ENCODE measurements around the gene TACO1. TPM values are rescaled to one million over a fixed set of nuclear protein-coding genes. Genes with fewer than 3 reads are reported as not detected.

Gene TACO1
- total RNA-seq, 1 donor from 2014 or later: 13.6 TPM

GRCh38 chr17:63623786-63624530 is 23.3 kb downstream of the TACO1 start:
- no peak for DNase-seq
- TF ChIP-seq, protein P1, sequence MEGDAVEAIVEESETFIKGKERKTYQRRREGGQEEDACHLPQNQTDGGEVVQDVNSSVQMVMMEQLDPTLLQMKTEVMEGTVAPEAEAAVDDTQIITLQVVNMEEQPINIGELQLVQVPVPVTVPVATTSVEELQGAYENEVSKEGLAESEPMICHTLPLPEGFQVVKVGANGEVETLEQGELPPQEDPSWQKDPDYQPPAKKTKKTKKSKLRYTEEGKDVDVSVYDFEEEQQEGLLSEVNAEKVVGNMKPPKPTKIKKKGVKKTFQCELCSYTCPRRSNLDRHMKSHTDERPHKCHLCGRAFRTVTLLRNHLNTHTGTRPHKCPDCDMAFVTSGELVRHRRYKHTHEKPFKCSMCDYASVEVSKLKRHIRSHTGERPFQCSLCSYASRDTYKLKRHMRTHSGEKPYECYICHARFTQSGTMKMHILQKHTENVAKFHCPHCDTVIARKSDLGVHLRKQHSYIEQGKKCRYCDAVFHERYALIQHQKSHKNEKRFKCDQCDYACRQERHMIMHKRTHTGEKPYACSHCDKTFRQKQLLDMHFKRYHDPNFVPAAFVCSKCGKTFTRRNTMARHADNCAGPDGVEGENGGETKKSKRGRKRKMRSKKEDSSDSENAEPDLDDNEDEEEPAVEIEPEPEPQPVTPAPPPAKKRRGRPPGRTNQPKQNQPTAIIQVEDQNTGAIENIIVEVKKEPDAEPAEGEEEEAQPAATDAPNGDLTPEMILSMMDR (IDR thresholded peaks at IDR 0.05): no peak
- no peak for ATAC-seq
- H3K4me3 ChIP-seq: peak overlapping the region; percentile 88
- H3K27ac ChIP-seq: no peak overlapping the region
- peaks cover 9% of the 10 kb centered on the region for H3K36me3 ChIP-seq
- H3K4me1 ChIP-seq: peaks cover 62% of the 10 kb centered on the region
- no peaks in the 10 kb centered on the region for H3K9me3 ChIP-seq
- no peaks in the 10 kb centered on the region for H3K27me3 ChIP-seq (ENCODE audit: low read depth)
- intact Hi-C loops (cut with DNase I): no loop called here

DNA sequence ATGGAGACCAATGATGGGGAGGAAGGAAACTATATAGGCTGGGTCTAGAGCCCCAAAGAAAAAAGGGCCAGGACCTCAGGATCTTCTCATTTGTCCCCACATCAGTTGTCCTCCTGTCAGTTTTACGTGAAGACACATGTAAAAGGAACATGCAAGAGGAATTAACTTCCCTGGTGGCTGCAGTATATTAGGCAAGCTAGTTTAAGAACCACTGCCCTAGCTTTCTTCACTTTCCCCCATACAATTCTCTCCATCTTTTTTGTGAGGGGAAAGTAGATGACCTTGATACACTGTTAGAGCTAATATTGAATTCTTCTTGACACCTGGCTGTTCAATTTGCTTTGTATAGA is 23.8 kb downstream of the TACO1 start:
- TF ChIP-seq, protein P1 (IDR thresholded peaks at IDR 0.05): no peak
- Histone ChIP-seq H3K36me3 (peaks cover 14% of the 10 kb centered on the region), H3K4me1 (peaks cover 68% of the 10 kb centered on the region), H3K27ac (no peak overlapping the region), H3K9me3 (no peaks in the 10 kb centered on the region), H3K4me3 (peak overlapping the region; percentile 88), H3K27me3 (ENCODE audit: low read depth) (no peaks in the 10 kb centered on the region)
- no peak for DNase-seq
- ATAC-seq: no peak
- intact Hi-C loops (cut with DNase I): no loop called here

GRCh38 chr17:63626551-63627180 is 26.0 kb downstream of the TACO1 start:
- peak overlapping the region; percentile 26 for H3K27ac ChIP-seq
- H3K27me3 ChIP-seq (ENCODE audit: low read depth): no peaks in the 10 kb centered on the region
- H3K36me3 ChIP-seq: peaks cover 14% of the 10 kb centered on the region
- peaks cover 71% of the 10 kb centered on the region for H3K4me1 ChIP-seq
- H3K9me3 ChIP-seq: no peaks in the 10 kb centered on the region
- DNase-seq (no peak), ATAC-seq (no peak)
- no peak overlapping the region for H3K4me3 ChIP-seq
- intact Hi-C loops (cut with DNase I): no loop called here
- TF ChIP-seq, protein P1 (IDR thresholded peaks at IDR 0.05): no peak

- TF ChIP-seq, protein P1 (IDR thresholded peaks at IDR 0.05): no peak
- no peaks in the 10 kb centered on the region for H3K27me3 ChIP-seq (ENCODE audit: low read depth)
- peaks cover 76% of the 10 kb centered on the region for H3K4me1 ChIP-seq
- H3K36me3 ChIP-seq: peaks cover 36% of the 10 kb centered on the region
- H3K4me3 ChIP-seq: no peak overlapping the region
- DNase-seq: no peak
- H3K27ac ChIP-seq: peak overlapping the region; percentile 37
- peak; percentile 61 to 71 for ATAC-seq
- intact Hi-C loops (cut with DNase I): no loop called here
- H3K9me3 ChIP-seq: no peaks in the 10 kb centered on the region
These were observed 28.9 kb downstream of the TACO1 start for GRCh38 chr17:63629627-63630026.

GRCh38 chr17:63631062-63631461 is 30.4 kb downstream of the TACO1 start:
- no peak overlapping the region for H3K27ac ChIP-seq
- peaks cover 76% of the 10 kb centered on the region for H3K4me1 ChIP-seq
- H3K9me3 ChIP-seq: no peaks in the 10 kb centered on the region
- no peak for DNase-seq
- ATAC-seq: no peak
- TF ChIP-seq, protein P1 (IDR thresholded peaks at IDR 0.05): no peak
- no peak overlapping the region for H3K4me3 ChIP-seq
- H3K36me3 ChIP-seq: peaks cover 48% of the 10 kb centered on the region
- intact Hi-C loops (cut with DNase I): no loop called here
- H3K27me3 ChIP-seq (ENCODE audit: low read depth): no peaks in the 10 kb centered on the region
